Erythroblast (primary cell): ENCODE data around the gene MRGPRE.

ENCODE experiments used
- GATA1 ChIP-seq: IDR thresholded peaks from 2 replicates; pipeline ENCODE4 v1.6.1; 2011; ENCODE audit warnings: low read depth, mild to moderate bottlenecking, control low read depth, low read length, moderate library complexity
- POLR2A ChIP-seq: IDR thresholded peaks from 2 replicates; pipeline ENCODE4 v1.6.1; 2011; ENCODE audit warnings: mild to moderate bottlenecking, low read length

DNA sequence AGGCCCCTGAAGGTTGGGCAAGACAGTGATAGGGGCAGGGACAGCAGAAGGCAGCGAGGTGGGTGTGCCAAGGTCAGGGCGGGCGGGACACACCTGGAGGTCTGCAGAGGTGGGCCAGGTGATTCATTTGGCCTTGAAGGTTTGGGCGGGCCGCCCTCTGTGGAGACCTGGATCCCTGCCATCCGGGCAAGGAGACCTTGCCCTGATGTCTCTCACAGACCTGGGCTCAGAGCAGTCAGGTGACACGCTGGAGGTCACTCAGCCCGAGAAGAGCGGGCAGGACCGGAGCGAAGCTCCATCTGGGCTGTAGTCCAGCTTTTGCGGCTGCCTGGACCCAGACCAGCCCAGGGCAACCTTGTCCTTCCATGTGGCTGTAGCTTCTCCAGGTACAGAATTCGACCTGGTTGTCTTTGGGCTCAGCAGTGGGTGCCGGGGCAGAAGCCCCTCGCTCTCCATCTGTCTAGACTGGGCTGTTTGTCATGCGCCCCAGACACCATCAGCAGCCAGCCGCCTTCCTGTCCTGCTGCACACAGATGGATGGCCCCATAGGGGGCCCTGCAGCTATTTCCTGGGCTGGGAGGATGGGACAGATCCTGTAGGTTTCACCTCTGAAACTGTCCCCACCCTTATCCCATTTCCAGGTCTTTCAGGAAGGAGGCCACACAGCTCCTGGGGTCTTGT lies 16.7 kb downstream of the MRGPRE start:
- TF ChIP-seq POLR2A (no peak), GATA1 (no peak)
